Measurements from ENCODE around the gene DNMT1.
"Not testable (repeated sequence)": the region's sequence is repeated elsewhere in the genome, so short reads cannot be mapped to it uniquely, and the experiment has no call there.

DNA sequence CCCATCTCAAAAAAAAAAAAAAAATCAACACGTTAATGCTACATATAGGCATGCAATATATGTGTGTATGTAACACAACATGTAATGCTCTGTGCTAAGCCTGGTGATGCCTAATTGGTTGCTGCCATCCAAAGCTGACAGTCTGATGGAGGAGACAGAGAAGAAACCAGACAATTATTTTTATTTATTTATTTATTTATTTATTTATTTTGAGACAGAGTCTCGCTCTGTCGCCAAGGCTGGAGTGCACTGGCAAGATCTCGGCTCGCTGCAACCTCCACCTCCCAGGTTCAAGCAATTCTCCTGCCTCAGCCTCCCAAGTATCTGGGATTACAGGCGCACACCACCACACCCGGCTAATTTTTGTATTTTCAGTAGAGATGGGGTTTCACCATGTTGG, 40.7 kb upstream of the DNMT1 start:
- TF ChIP-seq, protein P1, sequence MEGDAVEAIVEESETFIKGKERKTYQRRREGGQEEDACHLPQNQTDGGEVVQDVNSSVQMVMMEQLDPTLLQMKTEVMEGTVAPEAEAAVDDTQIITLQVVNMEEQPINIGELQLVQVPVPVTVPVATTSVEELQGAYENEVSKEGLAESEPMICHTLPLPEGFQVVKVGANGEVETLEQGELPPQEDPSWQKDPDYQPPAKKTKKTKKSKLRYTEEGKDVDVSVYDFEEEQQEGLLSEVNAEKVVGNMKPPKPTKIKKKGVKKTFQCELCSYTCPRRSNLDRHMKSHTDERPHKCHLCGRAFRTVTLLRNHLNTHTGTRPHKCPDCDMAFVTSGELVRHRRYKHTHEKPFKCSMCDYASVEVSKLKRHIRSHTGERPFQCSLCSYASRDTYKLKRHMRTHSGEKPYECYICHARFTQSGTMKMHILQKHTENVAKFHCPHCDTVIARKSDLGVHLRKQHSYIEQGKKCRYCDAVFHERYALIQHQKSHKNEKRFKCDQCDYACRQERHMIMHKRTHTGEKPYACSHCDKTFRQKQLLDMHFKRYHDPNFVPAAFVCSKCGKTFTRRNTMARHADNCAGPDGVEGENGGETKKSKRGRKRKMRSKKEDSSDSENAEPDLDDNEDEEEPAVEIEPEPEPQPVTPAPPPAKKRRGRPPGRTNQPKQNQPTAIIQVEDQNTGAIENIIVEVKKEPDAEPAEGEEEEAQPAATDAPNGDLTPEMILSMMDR (IDR thresholded peaks at IDR 0.05) = not testable (repeated sequence)
- TF ChIP-seq EP300 (IDR thresholded peaks at IDR 0.05) = not testable (repeated sequence)
